MM.1S (cell line): ENCODE data around the gene SERP2.

Experiments
- DNase-seq: peaks from one replicate; pipeline ENCODE4 v3.0.0-alpha.2; 2015
- H2AFZ ChIP-seq: fragments of 300-600 bp; sonication (generic); 2 replicates; pipeline ENCODE4 v1.6.0; 2016; ENCODE audit warnings: antibody characterized with exemption, low read length
- H3F3A ChIP-seq: fragments of 300-600 bp; sonication (generic); 2 replicates; pipeline ENCODE4 v1.6.1; 2016; ENCODE audit warnings: mild to moderate bottlenecking, antibody characterized with exemption, low read length, moderate library complexity, mixed read lengths; ENCODE audit not compliant: insufficient read depth
- H3K27ac ChIP-seq: fragments of 300-600 bp; sonication (generic); 2 replicates; pipeline ENCODE4 v1.5.1; 2016; ENCODE audit warnings: mild to moderate bottlenecking, low read length
- H3K27me3 ChIP-seq: fragments of 300-600 bp; sonication (generic); replicated peaks from 2 replicates; pipeline ENCODE4 v1.6.0; 2016; ENCODE audit warnings: low read length; ENCODE audit not compliant: insufficient read depth
- H3K36me3 ChIP-seq: fragments of 300-600 bp; sonication (generic); replicated peaks from 2 replicates; pipeline ENCODE4 v1.6.1; 2016; ENCODE audit warnings: mild to moderate bottlenecking, low read length, mixed read lengths; ENCODE audit not compliant: insufficient read depth
- H3K4me1 ChIP-seq: fragments of 300-600 bp; sonication (generic); 2 replicates; pipeline ENCODE4 v1.6.1; 2016; ENCODE audit warnings: low read length, mixed read lengths
- H3K4me2 ChIP-seq: fragments of 300-600 bp; sonication (generic); 2 replicates; pipeline ENCODE4 v1.6.0; 2016; ENCODE audit warnings: low read depth, low read length
- H3K4me3 ChIP-seq: fragments of 300-600 bp; sonication (generic); 2 replicates; pipeline ENCODE4 v1.5.1; 2016; ENCODE audit warnings: low read length, mixed read lengths
- H3K79me2 ChIP-seq: fragments of 300-600 bp; sonication (generic); 2 replicates; pipeline ENCODE4 v1.6.1; 2016; ENCODE audit warnings: mixed run types, low read length, mixed read lengths
- H3K9ac ChIP-seq: fragments of 300-600 bp; sonication (generic); 2 replicates; pipeline ENCODE4 v1.6.1; 2016; ENCODE audit warnings: low read length, mixed read lengths
- H3K9me2 ChIP-seq: fragments of 300-600 bp; sonication (generic); replicated peaks from 2 replicates; pipeline ENCODE4 v1.6.1; 2016; ENCODE audit warnings: mild to moderate bottlenecking, low read length, mixed read lengths; ENCODE audit not compliant: insufficient read depth
- H3K9me3 ChIP-seq: fragments of 300-600 bp; sonication (generic); replicated peaks from 2 replicates; pipeline ENCODE4 v1.6.1; 2016; ENCODE audit warnings: mild to moderate bottlenecking, low read length, mixed read lengths; ENCODE audit not compliant: insufficient read depth
- H4K20me1 ChIP-seq: fragments of 300-600 bp; sonication (generic); 2 replicates; pipeline ENCODE4 v1.6.1; 2016; ENCODE audit warnings: mild to moderate bottlenecking, low read length, moderate library complexity, mixed read lengths; ENCODE audit not compliant: insufficient read depth
- CTCF ChIP-seq: fragments of 300-600 bp; sonication (generic); IDR thresholded peaks from 2 replicates; pipeline ENCODE4 v1.5.1; 2016; ENCODE audit warnings: antibody characterized with exemption, low read length, mixed read lengths
- EZH2 ChIP-seq: fragments of 300-600 bp; sonication (generic); optimal IDR thresholded peaks from 2 replicates; pipeline ENCODE3; 2017; ENCODE audit warnings: low read depth, mild to moderate bottlenecking, antibody characterized with exemption, low read length, mixed read lengths
- EZH2phosphoT487 ChIP-seq: fragments of 300-600 bp; sonication (generic); IDR thresholded peaks from 2 replicates; pipeline ENCODE4 v1.6.1; 2018; ENCODE audit warnings: antibody characterized with exemption, low read length

The SERP2 gene

DNA sequence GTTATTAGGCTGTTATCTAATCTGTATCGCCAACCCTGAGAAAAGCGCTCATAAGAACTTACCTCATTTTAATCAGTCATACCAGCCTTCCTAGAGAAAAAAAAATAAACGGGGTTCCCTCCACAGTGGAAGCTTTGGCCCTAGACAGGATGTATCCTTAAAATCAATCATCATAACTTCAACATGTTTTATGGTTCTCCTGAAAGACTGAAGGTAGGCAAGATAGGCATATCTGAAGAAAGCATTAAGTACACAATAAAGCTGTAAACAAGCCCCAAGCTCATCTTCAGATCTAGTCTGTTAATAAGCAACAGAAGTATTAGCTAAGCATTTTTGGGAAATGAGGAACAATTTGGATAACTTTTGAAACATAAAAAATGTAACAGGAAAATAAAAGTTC lies 18.7 kb upstream of the SERP2 start:
- H3K9me2 ChIP-seq: no peaks in the 10 kb centered on the region
- TF ChIP-seq EZH2 (no peak), CTCF (no peak), EZH2phosphoT487 (no peak)
- no peak overlapping the region for H2AFZ ChIP-seq
- H4K20me1 ChIP-seq: no peaks in the 10 kb centered on the region
- H3K79me2 ChIP-seq: no peaks in the 10 kb centered on the region
- H3K4me2 ChIP-seq: no peak overlapping the region
- no peak for DNase-seq
- no peaks in the 10 kb centered on the region for H3K9me3 ChIP-seq
- no peaks in the 10 kb centered on the region for H3F3A ChIP-seq
- H3K4me1 ChIP-seq: no peaks in the 10 kb centered on the region
- no peak overlapping the region for H3K27ac ChIP-seq
- H3K9ac ChIP-seq: no peak overlapping the region
- no peak overlapping the region for H3K4me3 ChIP-seq
- H3K36me3 ChIP-seq: no peaks in the 10 kb centered on the region
- no peaks in the 10 kb centered on the region for H3K27me3 ChIP-seq

DNA sequence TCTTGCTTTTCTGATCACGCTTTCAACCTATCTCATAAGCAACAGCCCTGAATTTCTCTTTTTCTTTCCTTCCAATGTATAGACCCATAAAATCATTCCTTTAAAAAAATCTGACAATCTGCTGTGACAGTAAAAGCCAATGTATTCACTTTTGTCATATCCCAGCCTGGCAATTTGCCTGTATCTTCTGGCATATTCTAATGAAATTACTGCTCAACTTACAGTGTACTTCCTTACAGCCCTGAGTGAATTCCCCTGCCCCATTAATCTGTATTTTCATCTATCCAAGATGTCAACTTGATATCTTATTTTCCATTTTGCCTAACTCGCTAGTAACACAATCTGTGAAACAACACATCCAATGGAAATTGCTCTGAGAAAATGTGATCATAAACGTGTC lies 18.0 kb upstream of the SERP2 start:
- Histone ChIP-seq H3K4me1 (no peaks in the 10 kb centered on the region), H3K79me2 (no peaks in the 10 kb centered on the region), H3K9ac (no peak overlapping the region), H3K36me3 (no peaks in the 10 kb centered on the region), H3K27me3 (no peaks in the 10 kb centered on the region), H3K4me2 (no peak overlapping the region), H3K9me2 (no peaks in the 10 kb centered on the region), H3K27ac (no peak overlapping the region), H3K9me3 (no peaks in the 10 kb centered on the region), H4K20me1 (no peaks in the 10 kb centered on the region), H2AFZ (no peak overlapping the region), H3K4me3 (no peak overlapping the region), H3F3A (no peaks in the 10 kb centered on the region)
- no peak for DNase-seq
- no peak for TF ChIP-seq CTCF
- TF ChIP-seq EZH2phosphoT487: no peak
- no peak for TF ChIP-seq EZH2

DNA sequence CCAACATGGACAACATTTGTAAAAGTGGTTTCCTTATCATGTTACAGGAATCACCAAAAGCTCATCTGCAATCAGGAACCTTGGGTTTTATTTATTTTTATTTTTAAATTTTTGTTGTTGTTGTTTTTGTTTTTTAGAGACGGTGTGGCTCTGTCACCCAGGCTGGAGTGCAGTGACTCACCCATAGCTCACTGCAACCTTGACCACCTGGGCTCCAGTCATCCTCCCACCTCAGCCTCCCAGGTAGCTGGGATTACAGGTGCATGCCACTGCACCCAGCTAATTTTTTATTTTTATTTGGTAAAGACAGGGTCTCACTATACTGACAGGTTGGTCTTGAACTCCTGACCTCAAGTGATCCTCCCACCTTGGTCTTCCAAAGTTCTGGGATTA lies 13.6 kb upstream of the SERP2 start:
- Histone ChIP-seq H3K4me1 (no peaks in the 10 kb centered on the region), H3K79me2 (no peaks in the 10 kb centered on the region), H3K4me2 (no peak overlapping the region)

More for the DNA sequence above, 13.6 kb upstream of the SERP2 start:
- Histone ChIP-seq H3K4me3 (no peak overlapping the region), H3K27me3 (no peaks in the 10 kb centered on the region), H3K9me2 (no peaks in the 10 kb centered on the region), H3K9me3 (no peaks in the 10 kb centered on the region), H3K36me3 (no peaks in the 10 kb centered on the region), H3K9ac (no peak overlapping the region), H4K20me1 (no peaks in the 10 kb centered on the region), H2AFZ (no peak overlapping the region), H3K27ac (no peak overlapping the region), H3F3A (no peaks in the 10 kb centered on the region)
- no peak for DNase-seq
- TF ChIP-seq CTCF (no peak), EZH2 (no peak), EZH2phosphoT487 (no peak)
